Osteocyte (in vitro differentiated cells): ENCODE results near the gene CYB5D1. TPM values are rescaled to one million over a fixed set of nuclear protein-coding genes. Genes with fewer than 3 reads are reported as not detected.

Experiments
- DNase-seq: peaks from one replicate; pipeline ENCODE4 v3.0.0; 2021; ENCODE audit warnings: mixed read lengths; ENCODE audit not compliant: unreplicated experiment; ENCODE audit errors: extremely low spot score
- H3K27ac Mint-ChIP-seq: one replicate; pipeline ENCODE4 v1.8.0; 2021; ENCODE audit warnings: mild to moderate bottlenecking, mixed read lengths; ENCODE audit not compliant: unreplicated experiment
- H3K27me3 Mint-ChIP-seq: one replicate; pipeline ENCODE4 v1.8.0; 2021; ENCODE audit warnings: mixed read lengths; ENCODE audit not compliant: unreplicated experiment
- H3K36me3 Mint-ChIP-seq: one replicate; pipeline ENCODE4 v1.8.0; 2021; ENCODE audit warnings: mixed read lengths; ENCODE audit not compliant: unreplicated experiment
- H3K4me1 Mint-ChIP-seq: one replicate; pipeline ENCODE4 v1.8.0; 2021; ENCODE audit warnings: mixed read lengths; ENCODE audit not compliant: unreplicated experiment
- H3K4me3 Mint-ChIP-seq: one replicate; pipeline ENCODE4 v1.8.0; 2021; ENCODE audit warnings: mild to moderate bottlenecking, moderate library complexity, mixed read lengths; ENCODE audit not compliant: unreplicated experiment
- H3K9me3 Mint-ChIP-seq: one replicate; pipeline ENCODE4 v1.8.0; 2021; ENCODE audit warnings: mixed read lengths; ENCODE audit not compliant: unreplicated experiment
- CTCF ChIP-seq: fragments of 200-600 bp; sonication (generic); IDR thresholded peaks from 2 replicates; pipeline ENCODE4 v1.5.0; 2021; ENCODE audit warnings: antibody characterized with exemption, mild to moderate bottlenecking, moderate library complexity
- total RNA-seq: library from RNA; stranded (reverse); gene quantifications from 2 replicates; pipeline ENCODE4 v1.2.1, GENCODE V29; 2021

The CYB5D1 gene
- total RNA-seq, 1 donor from 2014 or later, result 8.5 TPM

- no peak overlapping the region for H3K4me3 Mint-ChIP-seq
- peaks cover 17% of the 10 kb centered on the region for H3K4me1 Mint-ChIP-seq
- no peaks in the 10 kb centered on the region for H3K27me3 Mint-ChIP-seq
- H3K9me3 Mint-ChIP-seq, result no peaks in the 10 kb centered on the region
- peaks cover 28% of the 10 kb centered on the region for H3K36me3 Mint-ChIP-seq
- no peak for DNase-seq
- H3K27ac Mint-ChIP-seq, result no peak overlapping the region
- no peak for TF ChIP-seq CTCF
Observed at GRCh38 chr17:7848131-7848579, 9.6 kb upstream of the CYB5D1 start.

GRCh38 chr17:7848739-7849129 lies 9.1 kb upstream of the CYB5D1 start:
- no peak for TF ChIP-seq CTCF
- peaks cover 30% of the 10 kb centered on the region for H3K36me3 Mint-ChIP-seq
- no peak for DNase-seq
- H3K9me3 Mint-ChIP-seq, result no peaks in the 10 kb centered on the region
- H3K4me1 Mint-ChIP-seq, result peaks cover 14% of the 10 kb centered on the region
- no peaks in the 10 kb centered on the region for H3K27me3 Mint-ChIP-seq
- H3K27ac Mint-ChIP-seq, result no peak overlapping the region
- H3K4me3 Mint-ChIP-seq, result no peak overlapping the region

- Mint-ChIP-seq H3K4me1 (peaks cover 15% of the 10 kb centered on the region), H3K36me3 (peaks cover 32% of the 10 kb centered on the region), H3K9me3 (no peaks in the 10 kb centered on the region), H3K4me3 (no peak overlapping the region), H3K27me3 (no peaks in the 10 kb centered on the region), H3K27ac (no peak overlapping the region)
- no peak for TF ChIP-seq CTCF
- no peak for DNase-seq
Observed at GRCh38 chr17:7849130-7849750, 8.6 kb upstream of the CYB5D1 start.

- Mint-ChIP-seq H3K27ac (no peak overlapping the region), H3K4me3 (no peak overlapping the region), H3K4me1 (peaks cover 14% of the 10 kb centered on the region), H3K9me3 (no peaks in the 10 kb centered on the region), H3K27me3 (no peaks in the 10 kb centered on the region), H3K36me3 (peaks cover 32% of the 10 kb centered on the region)
- TF ChIP-seq CTCF, result no peak
- no peak for DNase-seq
Observed at GRCh38 chr17:7849751-7850504, 7.9 kb upstream of the CYB5D1 start.

GRCh38 chr17:7850701-7851437 lies 6.9 kb upstream of the CYB5D1 start:
- H3K9me3 Mint-ChIP-seq, result no peaks in the 10 kb centered on the region
- peak overlapping the region; percentile 14 for H3K27ac Mint-ChIP-seq
- no peak for TF ChIP-seq CTCF
- H3K27me3 Mint-ChIP-seq, result no peaks in the 10 kb centered on the region
- H3K4me3 Mint-ChIP-seq, result no peak overlapping the region
- H3K4me1 Mint-ChIP-seq, result peaks cover 8% of the 10 kb centered on the region
- no peak for DNase-seq
- peaks cover 32% of the 10 kb centered on the region for H3K36me3 Mint-ChIP-seq
